HG02970 (cell line): ENCODE results near the gene ERBB3.
A peak's percentile ranks its signal among the peaks of the same experiment; 100 is the strongest.

ENCODE experiments used
- ATAC-seq: cut with Tn5 transposase; IDR thresholded peaks from one replicate; pipeline ENCODE4 v1.9.1; 2021; ENCODE audit warnings: mild to moderate bottlenecking, moderate library complexity, moderate number of reproducible peaks; ENCODE audit not compliant: unreplicated experiment, low FRiP score

The ERBB3 gene

DNA sequence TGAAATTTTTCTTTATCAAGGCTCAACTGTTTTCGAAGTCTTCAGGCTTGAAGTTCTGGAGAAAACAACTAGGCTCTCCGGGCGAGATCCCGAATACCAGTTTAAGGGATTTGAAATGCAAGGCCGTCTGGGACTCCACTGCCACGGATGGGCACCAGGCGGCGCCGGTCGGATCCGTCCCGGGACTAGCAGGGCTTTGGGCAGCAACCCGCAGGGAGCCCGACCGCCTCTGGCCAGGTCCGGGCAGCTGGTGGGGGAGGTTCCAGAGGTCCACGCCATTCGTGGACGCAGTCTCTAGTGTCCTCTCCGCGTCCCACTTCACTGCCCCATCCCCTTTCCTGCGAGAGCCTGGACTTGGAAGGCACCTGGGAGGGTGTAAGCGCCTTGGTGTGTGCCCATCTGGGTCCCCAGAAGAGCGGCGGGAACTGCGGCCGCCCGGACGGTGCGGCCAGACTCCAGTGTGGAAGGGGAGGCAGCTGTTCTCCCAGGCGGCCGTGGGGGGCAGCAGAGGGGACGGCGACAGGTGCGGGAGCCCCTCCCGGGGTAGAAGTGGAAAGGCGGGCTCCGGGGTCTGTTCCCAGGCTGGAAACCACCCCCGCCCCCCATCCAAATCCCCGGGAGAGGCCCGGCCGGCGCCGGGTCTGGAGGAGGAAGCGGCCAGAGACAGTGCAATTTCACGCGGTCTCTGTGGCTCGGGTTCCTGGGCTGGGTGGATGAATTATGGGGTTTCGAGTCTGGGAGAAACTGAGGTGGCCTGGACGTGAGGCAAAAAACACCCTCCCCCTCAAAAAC is 838 bp upstream of the ERBB3 start:
- ATAC-seq: no peak

DNA sequence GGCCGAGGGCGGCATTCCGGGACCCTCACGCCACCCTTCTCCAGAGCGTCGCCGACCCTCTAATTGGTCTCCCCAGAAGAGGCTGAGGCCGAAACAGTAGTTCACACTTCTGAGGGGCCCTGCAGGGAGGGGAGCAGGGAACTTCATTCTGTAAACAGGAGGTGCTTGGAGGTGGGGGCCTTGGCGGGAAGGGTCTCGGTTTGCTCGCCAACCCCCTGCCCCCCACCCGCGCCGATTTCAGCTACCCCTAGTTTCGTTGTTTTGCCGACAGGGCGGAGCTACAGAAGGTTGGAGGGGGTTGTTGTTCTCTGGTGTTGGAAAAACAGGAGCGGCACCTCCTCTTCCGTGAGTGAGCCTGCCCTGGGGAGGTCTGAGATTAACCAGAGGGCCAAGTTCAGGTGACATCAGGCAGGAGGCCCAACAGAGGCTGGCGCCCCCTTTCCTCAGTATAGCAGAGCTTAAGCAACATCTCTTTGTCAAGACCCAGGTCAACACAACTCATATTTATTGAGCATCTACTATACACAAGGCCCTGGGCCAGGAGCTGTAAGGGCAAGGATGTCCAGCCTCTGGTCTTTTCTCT is 682 bp downstream of the ERBB3 start:
- ATAC-seq: no peak

DNA sequence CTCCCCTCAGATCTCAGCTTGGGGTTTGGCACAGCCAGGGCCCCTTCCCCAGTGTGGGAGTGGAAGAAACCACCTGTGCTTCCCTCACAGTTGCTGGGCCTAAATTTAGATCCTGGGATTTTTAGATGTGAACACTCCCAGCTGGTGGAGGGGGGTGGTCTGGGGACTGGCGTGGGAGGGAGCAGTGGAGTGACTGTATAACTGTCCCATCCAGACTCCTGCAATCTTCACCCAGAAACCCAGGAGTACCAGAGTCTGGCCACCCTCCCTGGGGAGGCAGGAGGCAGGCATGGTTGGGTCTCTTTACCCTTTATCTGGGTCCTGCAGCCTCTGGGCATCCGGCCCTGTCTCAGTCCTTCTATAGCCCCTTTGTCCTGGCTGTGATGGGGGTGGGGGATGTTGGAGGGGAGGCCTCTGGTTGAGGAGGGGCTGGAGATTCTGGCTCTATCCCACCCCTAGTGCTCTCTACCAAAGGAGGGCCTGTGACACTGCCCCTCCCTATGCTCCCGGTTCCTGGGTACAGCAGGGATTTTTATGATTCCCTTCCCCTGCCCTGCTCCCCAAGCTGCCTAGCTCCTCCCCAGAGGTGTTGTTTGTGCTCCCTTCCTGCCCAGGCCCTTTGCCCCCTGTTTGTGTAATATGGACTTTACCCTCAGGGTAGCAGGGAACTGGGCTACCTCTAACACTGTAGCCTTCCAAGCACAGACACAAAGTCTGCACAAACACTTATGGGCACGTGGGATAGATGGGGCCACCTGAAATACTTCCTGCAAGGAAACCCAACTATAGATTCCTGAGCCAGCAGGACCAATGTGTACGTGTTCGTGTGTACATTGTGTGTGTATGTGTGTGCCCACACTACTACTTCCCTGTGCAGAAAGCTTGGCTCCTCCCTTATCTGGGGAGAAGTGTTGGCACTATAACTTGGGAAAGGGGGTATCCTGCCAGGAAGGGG is 1.7 kb downstream of the ERBB3 start:
- ATAC-seq: no peak

DNA sequence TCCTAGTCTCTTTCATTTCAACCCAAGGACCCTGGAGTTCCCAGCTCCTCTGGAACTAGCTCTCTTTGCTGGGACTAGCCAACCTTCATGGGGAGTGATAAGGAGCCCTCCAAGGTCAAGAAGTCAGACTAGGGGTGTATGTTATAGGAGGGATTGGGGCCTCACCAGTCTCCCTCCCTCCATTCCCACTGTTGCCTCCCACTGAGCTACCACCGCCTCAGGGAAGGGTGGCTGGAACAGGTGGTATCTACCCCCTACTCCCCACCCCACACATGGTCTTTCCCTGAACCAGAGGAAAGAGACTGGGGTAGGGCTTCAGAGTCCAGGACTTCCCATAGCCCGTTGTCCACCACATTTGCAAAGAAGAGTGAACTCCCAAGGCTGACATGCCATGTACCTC is 2.4 kb downstream of the ERBB3 start:
- ATAC-seq: no peak

DNA sequence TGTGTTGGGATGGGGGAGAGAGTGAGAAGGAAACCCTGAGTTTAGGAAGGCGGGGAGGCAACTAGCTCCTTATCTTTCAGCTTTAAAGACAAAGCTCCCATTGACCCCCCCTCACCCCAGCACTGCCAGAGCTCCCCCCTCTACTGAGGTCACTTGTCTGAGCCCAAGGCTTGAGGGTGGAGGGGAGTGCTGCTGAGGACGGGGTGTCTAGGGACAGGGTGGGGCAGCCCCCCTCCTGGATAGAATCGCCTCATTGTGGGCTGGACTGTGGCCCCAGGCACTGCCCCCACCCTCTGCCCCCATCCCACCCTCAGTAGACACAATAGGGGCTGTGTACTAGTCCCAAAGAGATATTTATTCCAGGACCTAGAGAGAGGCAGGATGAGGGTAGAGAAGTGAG is 3.0 kb downstream of the ERBB3 start:
- ATAC-seq: no peak

DNA sequence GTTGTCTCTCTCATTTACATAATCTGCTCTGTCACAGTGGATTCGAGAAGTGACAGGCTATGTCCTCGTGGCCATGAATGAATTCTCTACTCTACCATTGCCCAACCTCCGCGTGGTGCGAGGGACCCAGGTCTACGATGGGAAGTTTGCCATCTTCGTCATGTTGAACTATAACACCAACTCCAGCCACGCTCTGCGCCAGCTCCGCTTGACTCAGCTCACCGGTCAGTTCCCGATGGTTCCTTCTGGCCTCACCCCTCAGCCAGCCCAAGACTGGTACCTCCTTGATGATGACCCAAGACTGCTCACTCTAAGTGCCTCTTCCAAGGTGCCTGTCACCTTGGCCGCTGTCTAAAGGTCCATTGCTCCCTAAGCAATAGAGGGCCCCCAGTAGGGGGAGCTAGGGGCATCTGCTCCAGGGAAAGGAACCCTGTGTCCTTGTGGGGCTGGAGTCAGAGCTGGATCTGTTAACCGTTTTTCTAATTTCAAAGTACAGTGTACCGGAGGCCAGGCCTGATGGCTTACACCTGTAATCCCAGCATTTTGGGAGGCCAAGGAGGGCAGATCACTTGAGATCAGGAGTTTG is 5.1 kb downstream of the ERBB3 start:
- no peak for ATAC-seq

DNA sequence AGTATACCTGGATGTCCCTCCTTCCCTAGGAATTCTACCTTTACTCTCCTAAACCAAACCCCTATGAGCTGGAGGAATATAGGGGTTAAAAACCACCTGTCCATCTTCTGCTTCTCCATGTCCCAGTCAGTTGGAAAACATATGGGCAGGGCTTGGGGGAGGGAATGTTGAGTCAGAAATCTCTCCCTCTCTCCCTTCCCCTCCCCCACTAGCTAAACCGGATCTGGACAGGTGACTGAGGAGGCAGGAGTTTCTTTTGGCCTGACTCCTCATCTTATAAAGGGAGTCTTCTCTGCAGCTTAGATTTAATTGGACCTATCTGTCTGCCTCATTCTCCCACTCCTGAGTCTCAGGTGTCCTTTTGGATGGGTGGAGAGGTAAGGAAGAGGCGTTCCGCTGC is 6.1 kb downstream of the ERBB3 start:
- ATAC-seq: no peak

DNA sequence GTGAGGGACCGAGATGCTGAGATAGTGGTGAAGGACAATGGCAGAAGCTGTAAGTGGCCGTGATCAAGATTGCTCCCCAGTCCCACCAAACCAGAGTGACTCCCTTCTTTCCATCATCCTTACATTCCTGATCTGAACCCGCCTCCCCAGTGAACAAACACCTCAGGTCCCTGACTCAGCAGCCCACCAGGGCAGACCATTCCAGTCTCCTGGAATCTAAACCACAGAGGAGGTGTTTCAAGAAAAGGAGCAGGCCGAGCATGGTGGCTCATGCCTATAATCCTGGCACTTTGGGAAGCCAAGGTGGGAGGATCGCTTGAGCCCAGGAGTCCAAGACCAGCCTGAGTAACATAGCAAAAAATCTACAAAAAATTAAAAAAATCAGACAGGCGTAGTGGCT is 6.6 kb downstream of the ERBB3 start:
- ATAC-seq: no peak

DNA sequence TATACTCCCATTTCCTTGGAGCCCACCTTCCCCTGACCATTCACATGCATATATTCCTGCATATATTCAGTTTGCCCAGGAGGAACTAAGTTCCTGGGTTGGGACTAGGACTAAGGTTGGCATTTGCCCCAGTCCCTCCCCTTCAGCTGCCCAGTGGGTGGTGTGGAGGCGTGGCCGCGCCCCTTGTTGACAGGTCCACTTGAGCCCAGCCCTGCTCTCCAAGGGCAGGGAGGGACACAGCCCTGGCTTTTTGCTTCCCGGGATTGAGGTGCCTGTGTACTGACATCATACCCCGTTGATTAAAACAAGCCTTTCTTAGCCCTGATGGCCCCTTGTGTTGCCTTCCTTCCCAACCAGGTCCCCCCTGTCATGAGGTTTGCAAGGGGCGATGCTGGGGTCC is 7.3 kb downstream of the ERBB3 start:
- ATAC-seq: no peak

DNA sequence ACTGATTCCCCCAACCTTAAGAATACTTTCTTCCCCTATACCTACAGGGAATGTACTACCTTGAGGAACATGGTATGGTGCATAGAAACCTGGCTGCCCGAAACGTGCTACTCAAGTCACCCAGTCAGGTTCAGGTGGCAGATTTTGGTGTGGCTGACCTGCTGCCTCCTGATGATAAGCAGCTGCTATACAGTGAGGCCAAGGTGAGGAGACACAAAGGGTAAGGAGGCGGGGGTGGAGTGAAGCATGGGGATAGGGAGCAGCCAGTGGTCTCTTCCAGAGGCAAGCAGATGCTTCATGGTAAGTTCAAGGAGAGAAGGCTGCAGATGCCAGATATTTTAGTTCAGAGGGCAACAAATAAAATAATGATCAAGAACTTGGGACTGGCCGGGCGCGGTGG is 17.8 kb downstream of the ERBB3 start:
- ATAC-seq: no peak

DNA sequence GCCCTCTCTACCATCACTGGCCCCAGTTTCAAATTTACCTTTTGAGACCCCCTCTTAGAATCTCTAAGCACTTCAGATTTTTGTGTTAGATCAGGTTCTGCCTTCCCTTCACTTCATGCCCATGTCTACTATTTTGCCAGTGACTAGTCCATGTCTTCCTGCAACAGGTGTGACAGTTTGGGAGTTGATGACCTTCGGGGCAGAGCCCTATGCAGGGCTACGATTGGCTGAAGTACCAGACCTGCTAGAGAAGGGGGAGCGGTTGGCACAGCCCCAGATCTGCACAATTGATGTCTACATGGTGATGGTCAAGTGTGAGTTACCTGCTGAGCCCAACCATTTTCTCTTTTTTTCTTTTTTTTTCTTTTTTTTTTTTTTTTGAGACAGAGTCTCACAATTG is 18.6 kb downstream of the ERBB3 start:
- no peak for ATAC-seq

DNA sequence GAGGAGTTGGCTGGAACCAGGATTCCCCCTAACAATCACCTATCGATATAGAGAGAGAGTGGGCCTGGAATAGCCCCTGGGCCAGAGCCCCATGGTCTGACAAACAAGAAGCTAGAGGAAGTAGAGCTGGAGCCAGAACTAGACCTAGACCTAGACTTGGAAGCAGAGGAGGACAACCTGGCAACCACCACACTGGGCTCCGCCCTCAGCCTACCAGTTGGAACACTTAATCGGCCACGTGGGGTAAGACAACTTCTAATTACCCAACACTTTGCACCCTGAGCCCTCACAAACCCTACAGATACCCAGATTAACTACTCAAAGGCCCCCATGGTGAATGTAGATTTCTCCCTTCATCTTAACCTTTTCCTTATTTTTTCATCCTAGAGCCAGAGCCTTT is 19.8 kb downstream of the ERBB3 start:
- ATAC-seq: no peak

DNA sequence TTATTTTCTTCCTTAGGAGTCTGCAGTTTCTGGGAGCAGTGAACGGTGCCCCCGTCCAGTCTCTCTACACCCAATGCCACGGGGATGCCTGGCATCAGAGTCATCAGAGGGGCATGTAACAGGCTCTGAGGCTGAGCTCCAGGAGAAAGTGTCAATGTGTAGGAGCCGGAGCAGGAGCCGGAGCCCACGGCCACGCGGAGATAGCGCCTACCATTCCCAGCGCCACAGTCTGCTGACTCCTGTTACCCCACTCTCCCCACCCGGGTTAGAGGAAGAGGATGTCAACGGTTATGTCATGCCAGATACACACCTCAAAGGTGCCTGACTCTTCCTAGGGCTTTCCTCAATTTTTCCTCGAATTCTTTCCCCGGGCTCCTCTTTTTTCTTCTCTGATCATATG is 21.1 kb downstream of the ERBB3 start:
- no peak for ATAC-seq

DNA sequence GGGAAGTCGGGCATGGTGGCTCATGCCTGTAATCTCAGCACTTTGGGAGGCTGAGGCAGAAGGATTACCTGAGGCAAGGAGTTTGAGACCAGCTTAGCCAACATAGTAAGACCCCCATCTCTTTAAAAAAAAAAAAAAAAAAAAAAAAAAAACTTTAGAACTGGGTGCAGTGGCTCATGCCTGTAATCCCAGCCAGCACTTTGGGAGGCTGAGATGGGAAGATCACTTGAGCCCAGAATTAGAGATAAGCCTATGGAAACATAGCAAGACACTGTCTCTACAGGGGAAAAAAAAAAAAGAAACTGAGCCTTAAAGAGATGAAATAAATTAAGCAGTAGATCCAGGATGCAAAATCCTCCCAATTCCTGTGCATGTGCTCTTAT is 22.7 kb downstream of the ERBB3 start:
- ATAC-seq: no peak

DNA sequence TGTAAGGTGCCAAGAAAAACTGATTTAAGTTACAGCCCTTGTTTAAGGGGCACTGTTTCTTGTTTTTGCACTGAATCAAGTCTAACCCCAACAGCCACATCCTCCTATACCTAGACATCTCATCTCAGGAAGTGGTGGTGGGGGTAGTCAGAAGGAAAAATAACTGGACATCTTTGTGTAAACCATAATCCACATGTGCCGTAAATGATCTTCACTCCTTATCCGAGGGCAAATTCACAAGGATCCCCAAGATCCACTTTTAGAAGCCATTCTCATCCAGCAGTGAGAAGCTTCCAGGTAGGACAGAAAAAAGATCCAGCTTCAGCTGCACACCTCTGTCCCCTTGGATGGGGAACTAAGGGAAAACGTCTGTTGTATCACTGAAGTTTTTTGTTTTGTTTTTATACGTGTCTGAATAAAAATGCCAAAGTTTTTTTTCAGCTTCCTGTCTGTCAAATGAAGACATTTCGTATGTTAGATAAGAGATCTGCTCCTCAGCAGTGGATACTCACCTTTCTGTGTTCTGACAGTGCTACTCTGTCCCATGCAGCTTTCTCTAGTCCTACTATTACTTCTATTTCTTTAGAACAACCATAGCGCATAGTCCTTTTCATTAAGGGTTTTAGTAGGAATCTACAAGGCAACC is 23.2 kb downstream of the ERBB3 start:
- no peak for ATAC-seq

DNA sequence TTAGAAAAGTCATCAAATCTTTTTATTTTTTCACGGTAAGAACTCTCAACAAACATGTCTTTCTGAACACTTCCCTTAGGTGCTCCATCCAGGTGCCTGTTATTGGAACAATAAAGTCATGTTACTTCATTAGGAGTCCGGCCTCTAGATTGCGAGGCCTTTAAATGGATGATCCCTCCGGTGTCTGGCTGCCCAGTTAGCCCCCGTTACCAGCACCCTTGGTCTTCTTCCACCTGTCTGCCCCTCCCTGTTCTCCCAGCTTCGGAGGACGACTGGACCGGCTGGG is 23.8 kb downstream of the ERBB3 start:
- ATAC-seq: no peak

DNA sequence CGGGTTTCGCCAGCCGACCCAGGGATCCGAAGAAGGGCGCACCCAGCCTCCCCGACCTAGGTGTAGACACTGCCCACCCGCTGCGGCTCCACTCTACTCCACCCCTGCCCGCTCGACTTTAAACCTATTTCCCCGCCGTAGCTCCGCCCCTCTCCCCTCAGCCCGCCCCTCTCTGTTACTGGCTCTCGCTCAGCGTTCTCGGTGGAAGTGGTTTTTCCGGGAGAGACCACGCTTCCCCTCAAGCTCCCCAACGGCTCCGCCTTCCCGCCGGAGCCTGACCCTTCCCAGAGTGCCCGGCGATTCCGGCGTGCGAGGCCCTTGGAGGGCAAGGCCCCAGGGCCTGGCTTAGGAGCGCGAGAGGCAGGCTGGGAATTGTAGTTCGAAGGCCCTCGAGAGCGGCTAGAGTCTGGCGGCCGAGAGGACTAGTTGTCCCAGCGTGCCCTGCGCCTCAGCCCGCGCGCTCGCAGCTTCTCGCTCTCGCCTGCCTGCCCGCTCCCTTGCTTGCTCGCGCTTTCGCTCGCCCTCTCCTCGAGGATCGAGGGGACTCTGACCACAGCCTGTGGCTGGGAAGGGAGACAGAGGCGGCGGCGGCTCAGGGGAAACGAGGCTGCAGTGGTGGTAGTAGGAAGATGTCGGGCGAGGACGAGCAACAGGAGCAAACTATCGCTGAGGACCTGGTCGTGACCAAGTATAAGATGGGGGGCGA is 24.3 kb downstream of the ERBB3 start, which contains the start of gene PA2G4:
TSS of gene PA2G4 (plus strand) at position 451 of the 706 bp plus-strand sequence. CDS start at position 630, 179 bp downstream.
- ATAC-seq: peak; percentile 91

DNA sequence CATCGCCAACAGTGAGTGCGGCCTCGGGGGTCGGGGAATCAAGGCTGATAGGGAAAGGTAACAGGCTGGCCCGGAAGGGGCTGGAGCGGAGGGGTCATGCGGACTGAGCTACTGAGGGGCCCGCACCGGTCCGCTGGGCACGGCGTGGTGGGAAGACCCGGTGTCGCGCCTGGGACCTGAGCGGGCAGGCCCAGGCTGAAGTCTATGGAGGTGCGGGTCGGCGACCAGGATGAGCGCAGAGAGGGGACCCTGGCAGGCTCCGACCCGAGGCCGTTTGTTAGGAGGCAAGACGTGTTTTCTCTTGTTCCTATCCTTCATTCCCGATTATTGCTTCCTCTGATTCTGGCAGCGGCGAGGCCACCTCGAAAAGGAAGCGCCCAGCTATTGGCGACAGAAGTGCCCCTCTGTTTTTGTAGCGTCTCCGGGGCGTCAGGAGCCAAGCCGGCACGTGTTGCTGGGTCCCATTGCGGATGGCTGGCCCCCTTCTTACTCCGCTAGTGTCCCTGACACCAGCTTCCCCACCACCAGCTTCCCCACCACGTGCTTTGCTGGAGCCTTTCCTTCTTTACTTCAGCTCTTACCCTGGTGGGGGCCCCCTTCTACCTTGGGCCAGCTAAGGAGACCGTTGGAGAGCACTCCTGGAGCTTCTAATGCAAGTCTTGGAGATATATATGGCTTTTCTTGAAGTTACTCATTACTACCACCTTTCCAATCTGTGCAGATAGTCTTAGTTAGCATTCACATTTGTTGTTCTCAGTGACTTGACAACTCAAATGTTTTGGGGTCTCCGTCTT is 25.0 kb downstream of the ERBB3 start:
- ATAC-seq: peak; percentile 4

DNA sequence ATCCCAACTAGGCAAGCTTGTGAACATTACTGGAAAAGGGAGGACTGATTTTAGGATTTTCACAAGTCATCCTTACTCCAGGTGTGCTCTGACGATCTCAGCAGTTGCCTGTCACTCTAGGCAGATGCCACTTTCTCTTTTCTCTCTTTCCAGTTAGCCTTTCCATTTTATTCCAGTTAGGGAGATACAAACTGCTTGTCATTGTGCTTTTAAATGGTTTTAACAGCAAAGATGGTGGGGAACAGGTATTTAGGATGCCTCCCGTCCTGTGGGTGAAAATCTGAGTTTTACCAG is 25.6 kb downstream of the ERBB3 start:
- ATAC-seq: no peak
